ENCODE results near the gene ATG9B. TPM values are rescaled to one million over a fixed set of nuclear protein-coding genes. Genes with fewer than 3 reads are reported as not detected.

ATG9B gene
- total RNA-seq, 1 donor from 2014 or later, result 1.8 TPM

DNA sequence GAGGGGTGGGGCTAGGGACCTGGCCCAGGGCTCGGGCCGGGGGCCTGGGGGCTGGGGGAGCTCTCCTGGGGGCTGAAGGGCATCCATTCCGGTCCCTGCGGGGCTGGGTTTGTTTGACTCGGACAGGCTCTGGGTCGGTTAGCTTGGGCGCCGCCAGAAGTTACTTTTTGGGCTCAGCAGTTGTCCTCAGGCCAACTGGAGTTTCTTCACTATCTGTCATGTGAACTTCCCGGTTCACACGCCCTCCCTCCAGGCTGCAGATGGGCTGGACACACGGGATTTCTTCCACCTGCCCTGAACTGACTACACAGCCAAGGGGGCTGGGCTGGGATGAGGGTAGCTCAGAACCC is 38.9 kb upstream of the ATG9B start:
- DNase-seq (no peak), ATAC-seq (ENCODE audit: low read depth) (no peak)
- Mint-ChIP-seq H3K36me3 (ENCODE audit: low read depth) (peaks cover 38% of the 10 kb centered on the region), H3K4me1 (peaks cover 27% of the 10 kb centered on the region), H3K27ac (no peak overlapping the region), H3K27me3 (no peaks in the 10 kb centered on the region), H3K9me3 (no peaks in the 10 kb centered on the region), H3K4me3 (no peak overlapping the region)
- CTCF ChIA-PET, result no interaction called here
- intact Hi-C loops (cut with micrococcal nuclease), result no loop called here
- POLR2A ChIA-PET, result interaction anchor here (0.6 to 0.9 kb wide), 3 partner anchors 17 to 814 kb away, joined by 3 read pairs; partner anchors contain the start of genes FASTK and PRKAG2
- TF ChIP-seq, protein P1, sequence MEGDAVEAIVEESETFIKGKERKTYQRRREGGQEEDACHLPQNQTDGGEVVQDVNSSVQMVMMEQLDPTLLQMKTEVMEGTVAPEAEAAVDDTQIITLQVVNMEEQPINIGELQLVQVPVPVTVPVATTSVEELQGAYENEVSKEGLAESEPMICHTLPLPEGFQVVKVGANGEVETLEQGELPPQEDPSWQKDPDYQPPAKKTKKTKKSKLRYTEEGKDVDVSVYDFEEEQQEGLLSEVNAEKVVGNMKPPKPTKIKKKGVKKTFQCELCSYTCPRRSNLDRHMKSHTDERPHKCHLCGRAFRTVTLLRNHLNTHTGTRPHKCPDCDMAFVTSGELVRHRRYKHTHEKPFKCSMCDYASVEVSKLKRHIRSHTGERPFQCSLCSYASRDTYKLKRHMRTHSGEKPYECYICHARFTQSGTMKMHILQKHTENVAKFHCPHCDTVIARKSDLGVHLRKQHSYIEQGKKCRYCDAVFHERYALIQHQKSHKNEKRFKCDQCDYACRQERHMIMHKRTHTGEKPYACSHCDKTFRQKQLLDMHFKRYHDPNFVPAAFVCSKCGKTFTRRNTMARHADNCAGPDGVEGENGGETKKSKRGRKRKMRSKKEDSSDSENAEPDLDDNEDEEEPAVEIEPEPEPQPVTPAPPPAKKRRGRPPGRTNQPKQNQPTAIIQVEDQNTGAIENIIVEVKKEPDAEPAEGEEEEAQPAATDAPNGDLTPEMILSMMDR (IDR thresholded peaks at IDR 0.05), result no peak

DNA sequence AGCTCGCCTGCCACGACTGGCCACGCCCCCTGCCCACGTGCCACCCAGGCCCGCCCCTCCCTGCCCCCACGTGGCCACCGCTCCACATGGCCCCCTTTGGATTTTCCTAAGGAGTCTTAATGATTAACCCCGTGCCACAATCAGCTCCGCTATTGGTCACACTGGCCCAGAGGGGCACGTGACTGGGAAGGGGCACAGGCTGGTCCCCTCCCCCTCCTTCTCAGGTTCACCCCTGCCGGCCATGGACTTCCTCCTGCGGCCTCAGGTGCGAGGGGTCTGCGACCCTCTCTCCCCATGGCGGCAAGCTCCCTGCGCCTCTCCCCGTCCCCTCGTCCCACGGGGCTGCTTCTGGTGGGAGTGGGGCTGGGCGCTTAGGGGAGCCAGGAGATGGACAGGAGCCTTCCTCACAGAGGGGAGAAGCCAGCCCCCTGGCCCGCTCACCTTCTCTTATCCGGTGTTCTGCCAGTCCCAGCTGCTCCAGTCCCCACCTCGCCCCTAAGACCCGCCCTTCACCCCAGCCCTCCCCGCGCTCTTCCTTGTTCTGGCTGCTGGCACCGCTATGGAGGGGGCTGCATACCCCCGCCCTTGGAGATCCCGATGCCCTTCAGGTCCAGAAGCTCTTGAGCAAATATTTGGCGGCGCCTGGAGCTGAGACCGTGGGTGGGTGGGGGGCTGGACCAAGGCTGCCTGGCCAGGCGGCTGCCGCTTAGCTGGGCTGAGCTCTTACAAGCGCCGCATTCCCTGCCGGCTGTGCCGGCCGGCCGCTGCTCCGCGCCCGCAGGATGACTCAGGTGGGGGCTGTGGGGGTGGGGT is 38.3 kb upstream of the ATG9B start:
- Mint-ChIP-seq H3K27ac (no peak overlapping the region), H3K9me3 (no peaks in the 10 kb centered on the region), H3K36me3 (ENCODE audit: low read depth) (peaks cover 33% of the 10 kb centered on the region), H3K4me3 (no peak overlapping the region), H3K4me1 (peaks cover 27% of the 10 kb centered on the region), H3K27me3 (no peaks in the 10 kb centered on the region)
- no peak for DNase-seq
- ChIA-PET POLR2A (interaction anchor here (0.6 to 0.9 kb wide), 2 partner anchors 50 to 814 kb away, joined by 3 read pairs; partner anchors contain the start of gene PRKAG2), CTCF (no interaction called here)
- TF ChIP-seq, protein P1 (IDR thresholded peaks at IDR 0.05), result no peak
- intact Hi-C loops (cut with micrococcal nuclease), result no loop called here
- no peak for ATAC-seq (ENCODE audit: low read depth)

DNA sequence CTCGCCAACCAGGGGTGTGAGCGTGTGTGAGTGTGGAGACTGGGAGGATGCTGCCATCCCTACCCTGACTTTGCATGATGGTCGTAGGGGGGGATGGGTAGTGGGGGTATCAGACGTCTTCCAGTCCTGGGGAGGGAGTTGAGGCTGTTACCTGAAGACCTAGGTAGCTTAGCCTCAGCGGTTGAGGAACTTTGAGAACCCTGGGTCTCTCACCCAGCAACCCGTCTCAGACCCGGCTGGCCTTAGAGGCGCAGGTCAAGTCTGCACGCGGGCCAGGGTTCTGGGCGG is 37.8 kb upstream of the ATG9B start:
- POLR2A ChIA-PET, result no interaction called here
- Mint-ChIP-seq H3K36me3 (ENCODE audit: low read depth) (peaks cover 28% of the 10 kb centered on the region), H3K4me1 (peaks cover 33% of the 10 kb centered on the region), H3K4me3 (no peak overlapping the region), H3K27me3 (no peaks in the 10 kb centered on the region), H3K9me3 (no peaks in the 10 kb centered on the region), H3K27ac (no peak overlapping the region)
- intact Hi-C loops (cut with micrococcal nuclease), result no loop called here
- TF ChIP-seq, protein P1 (IDR thresholded peaks at IDR 0.05), result no peak
- DNase-seq (no peak), ATAC-seq (ENCODE audit: low read depth) (no peak)
- CTCF ChIA-PET, result no interaction called here

DNA sequence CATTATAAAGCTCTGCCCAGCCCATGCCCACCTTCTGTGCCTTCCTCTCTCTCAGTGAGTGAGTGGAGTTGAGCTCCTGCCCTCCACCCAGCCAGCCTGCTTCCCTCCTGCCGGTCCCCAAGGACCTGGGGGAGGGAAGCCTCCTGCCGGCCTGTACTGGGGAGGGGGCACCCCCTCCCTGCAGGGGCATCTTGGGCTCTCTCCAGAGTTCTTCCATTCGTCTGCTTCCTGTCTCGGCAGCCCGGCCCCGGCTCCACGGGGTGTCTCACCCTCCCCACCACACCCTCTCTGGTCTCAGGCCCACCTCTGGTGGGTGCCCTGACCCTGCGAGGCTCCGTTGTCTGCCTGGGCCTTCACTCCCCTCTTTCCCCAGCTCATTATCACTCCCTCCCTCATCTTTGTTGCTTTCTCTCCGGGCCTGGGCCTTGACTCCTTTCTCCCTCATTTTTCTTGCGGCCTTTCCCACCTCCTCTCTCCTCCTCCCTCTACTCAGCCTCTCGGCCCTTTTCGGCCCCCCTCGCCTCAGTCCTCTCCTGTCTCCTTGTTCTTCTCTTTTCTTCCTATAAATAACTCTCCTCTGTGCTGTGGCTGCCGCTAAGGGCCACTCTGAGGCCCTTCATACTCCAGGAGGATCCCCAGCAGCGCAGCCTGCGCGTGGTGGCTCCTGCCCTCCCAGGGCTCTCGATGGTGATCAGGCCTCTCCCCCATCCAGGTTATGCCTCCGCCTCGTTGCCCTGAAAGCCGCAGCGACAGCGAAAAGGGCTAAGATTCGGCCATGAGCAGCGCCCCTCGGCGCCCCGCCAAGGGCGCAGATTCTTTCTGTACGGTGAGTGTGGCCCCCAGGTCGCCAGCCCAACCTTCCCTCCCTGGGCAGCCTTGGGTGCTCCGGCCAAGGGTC is 37.2 kb upstream of the ATG9B start:
- TF ChIP-seq, protein P1 (IDR thresholded peaks at IDR 0.05), result no peak
- POLR2A ChIA-PET, result interaction anchor here (0.6 to 3.2 kb wide), 3 partner anchors 15 to 19 kb away, joined by 3 to 14 read pairs (median 3); partner anchors contain the start of gene FASTK
- no peaks in the 10 kb centered on the region for H3K27me3 Mint-ChIP-seq
- peaks cover 26% of the 10 kb centered on the region for H3K36me3 Mint-ChIP-seq (ENCODE audit: low read depth)
- H3K27ac Mint-ChIP-seq, result no peak overlapping the region
- DNase-seq (no peak), ATAC-seq (ENCODE audit: low read depth) (no peak)
- intact Hi-C loops (cut with micrococcal nuclease), result no loop called here
- no peaks in the 10 kb centered on the region for H3K9me3 Mint-ChIP-seq
- CTCF ChIA-PET, result no interaction called here
- peak overlapping the region; percentile 92 for H3K4me3 Mint-ChIP-seq
- H3K4me1 Mint-ChIP-seq, result peaks cover 36% of the 10 kb centered on the region

All from activated B cell treated with CpG ODN at 0.5 μM for 24 hours (primary cell).